Liver (tissue), 9 donors: ENCODE measurements around the gene CSTPP1. TPM values are rescaled to one million over a fixed set of nuclear protein-coding genes. Genes with fewer than 3 reads are reported as not detected.
"Not testable (repeated sequence)": the region's sequence is repeated elsewhere in the genome, so short reads cannot be mapped to it uniquely, and the experiment has no call there.

Source experiments
- DNase-seq: peaks from one replicate; pipeline ENCODE4 v3.0.0-alpha.2; 2017; ENCODE audit warnings: low spot score
- H3K27ac ChIP-seq, 2 donors: one replicate each; pipeline ENCODE4 v1.7.0; 2013; ENCODE audit warnings: inconsistent platforms in 2 of 2, low read length in 2 of 2, control low read depth in 1 of 2, low read depth in 1 of 2, mild to moderate bottlenecking in 1 of 2
- H3K27me3 ChIP-seq, 4 donors: one replicate each; pipeline versions ENCODE4 v1.6.1 to v1.7.0; 2013; ENCODE audit warnings: low read length in 3 of 4, inconsistent platforms in 1 of 4, mild to moderate bottlenecking in 1 of 4, moderate library complexity in 1 of 4; ENCODE audit not compliant: control insufficient read depth in 4 of 4, insufficient read depth in 4 of 4
- H3K36me3 ChIP-seq, 4 donors: one replicate each; pipeline versions ENCODE4 v1.6.1 to v1.7.0; 2013; ENCODE audit warnings: low read length in 3 of 4, mild to moderate bottlenecking in 3 of 4, low read depth in 1 of 4, moderate library complexity in 1 of 4; ENCODE audit not compliant: control insufficient read depth in 4 of 4, insufficient read depth in 3 of 4
- H3K4me1 ChIP-seq, 4 donors: one replicate each; pipeline versions ENCODE4 v1.6.1 to v1.7.0; 2013; ENCODE audit warnings: low read length in 3 of 4, mild to moderate bottlenecking in 3 of 4, moderate library complexity in 1 of 4; ENCODE audit not compliant: control insufficient read depth in 4 of 4, insufficient read depth in 4 of 4
- H3K4me3 ChIP-seq, 3 donors: one replicate each; pipeline versions ENCODE4 v1.6.1 to v1.7.0; 2013; ENCODE audit warnings: low read length in 3 of 3, control low read depth in 1 of 3, low read depth in 1 of 3, mild to moderate bottlenecking in 1 of 3
- H3K9ac ChIP-seq, 2 donors: one replicate each; pipeline ENCODE4 v1.7.0; 2013; ENCODE audit warnings: low read length in 2 of 2, mild to moderate bottlenecking in 2 of 2, moderate library complexity in 2 of 2, control low read depth in 1 of 2, low read depth in 1 of 2
- H3K9me3 ChIP-seq, 4 donors: one replicate each; pipeline versions ENCODE4 v1.6.1 to v1.7.0; 2013; ENCODE audit warnings: low read length in 3 of 4; ENCODE audit not compliant: control insufficient read depth in 4 of 4
- CTCF ChIP-seq: fragments of 150-350 bp; IDR thresholded peaks from 2 replicates; pipeline ENCODE4 v1.5.1; 2017; ENCODE audit warnings: improper control_type of control experiment, low read depth, low read length; ENCODE audit not compliant: missing input control
- FOXA1 ChIP-seq: IDR thresholded peaks from 2 replicates; pipeline ENCODE4 v1.6.1; 2016; ENCODE audit warnings: antibody characterized with exemption
- HNF4G ChIP-seq: IDR thresholded peaks from 2 replicates; pipeline ENCODE4 v1.6.1; 2016; ENCODE audit warnings: antibody characterized with exemption
- JUND ChIP-seq, 2 donors: IDR thresholded peaks; 2 replicates each; pipeline ENCODE4 v1.6.1; 2016; ENCODE audit warnings: antibody characterized with exemption in 2 of 2
- REST ChIP-seq: IDR thresholded peaks from 2 replicates; pipeline ENCODE4 v1.6.1; 2016; ENCODE audit warnings: antibody characterized with exemption, mild to moderate bottlenecking
- TAF1 ChIP-seq: conservative IDR thresholded peaks from 2 replicates; pipeline ENCODE4 v1.6.1; 2016; ENCODE audit warnings: antibody characterized with exemption, mild to moderate bottlenecking
- WGBS: extraction: QIAGEN DNeasy Blood & Tissue Kit; methylation state at CpG from one replicate; pipeline ENCODE4 v1.1.7; 2013; 5-methylcytosine and 5-hydroxymethylcytosine counted together
- polyA plus RNA-seq, 2 donors: library from polyadenylated mRNA; stranded (reverse) in 1 of 2; unstranded in 1 of 2; fragments of 200-250 nt in 1 of 2; fragments of >200 nt in 1 of 2; fragmentation: Nextera tagmentation in 1 of 2; extraction: Ambion mirVana in 1 of 2; gene quantifications; one replicate each; pipeline versions ENCODE4 v1.2.1 to v1.2.3, GENCODE V29; 2013 to 2015
- total RNA-seq, 2 donors: library from RNA; depleted of rRNA; stranded (reverse); fragments of >200 nt; gene quantifications; one replicate each; pipeline ENCODE4 v1.2.3, GENCODE V29; 2014
- donor health status: healthy.
- donor health status: healthy.
- donor health status: healthy.
- donor health status: healthy.
- donor health status: healthy.

Gene CSTPP1
- total and polyA plus RNA-seq, 4 donors, result 5.4 to 6.6 (median 5.7) TPM

GRCh38 chr11:47087801-47088200 lies 151.2 kb downstream of the CSTPP1 start (continued):
- no peak for TF ChIP-seq REST
- TF ChIP-seq CTCF, result no peak
- no peak for TF ChIP-seq JUND (IDR thresholded peaks at IDR 0.05)
- TF ChIP-seq FOXA1, result no peak
- no peak for TF ChIP-seq HNF4G

- no peak for TF ChIP-seq TAF1
- Histone ChIP-seq H3K27me3 (no peaks in the 10 kb centered on the region), H3K36me3 (no peaks in the 10 kb centered on the region), H3K9me3 (peaks cover 0 to 2% (median 1%) of the 10 kb centered on the region in 4 donors), H3K9ac (no peak overlapping the region), H3K4me3 (no peak overlapping the region), H3K27ac (no peak overlapping the region), H3K4me1 (no peaks in the 10 kb centered on the region)
- WGBS, result 91% methylated on average over 2 of the region's 2 CpGs
- no peak for DNase-seq
These were observed 157.0 kb downstream of the CSTPP1 start for GRCh38 chr11:47093541-47093940.

- H3K9ac ChIP-seq, DNase-seq, H3K27ac ChIP-seq, H3K36me3 ChIP-seq, H3K4me1 ChIP-seq, H3K9me3 ChIP-seq, H3K27me3 ChIP-seq, H3K4me3 ChIP-seq: not testable (repeated sequence)
- 93% methylated on average over 18 of the region's 22 CpGs for WGBS
These were observed 160.3 kb downstream of the CSTPP1 start for GRCh38 chr11:47096871-47097270.

- not testable (repeated sequence) for H3K4me1 ChIP-seq, H3K9me3 ChIP-seq, H3K27ac ChIP-seq, H3K4me3 ChIP-seq, H3K36me3 ChIP-seq, DNase-seq, H3K9ac ChIP-seq, H3K27me3 ChIP-seq
- WGBS, result 99% methylated on average over 3 of the region's 3 CpGs
These were observed 161.7 kb downstream of the CSTPP1 start for GRCh38 chr11:47098223-47098622.
